GM18499 (cell line): ENCODE results near the gene TRAF7.
"Not testable (repeated sequence)": the region's sequence is repeated elsewhere in the genome, so short reads cannot be mapped to it uniquely, and the experiment has no call there.

Experiments used
- ATAC-seq: cut with Tn5 transposase; IDR thresholded peaks from one replicate; pipeline ENCODE4 v1.9.1; 2021; ENCODE audit warnings: moderate number of reproducible peaks; ENCODE audit not compliant: insufficient read depth, unreplicated experiment

The TRAF7 gene

DNA sequence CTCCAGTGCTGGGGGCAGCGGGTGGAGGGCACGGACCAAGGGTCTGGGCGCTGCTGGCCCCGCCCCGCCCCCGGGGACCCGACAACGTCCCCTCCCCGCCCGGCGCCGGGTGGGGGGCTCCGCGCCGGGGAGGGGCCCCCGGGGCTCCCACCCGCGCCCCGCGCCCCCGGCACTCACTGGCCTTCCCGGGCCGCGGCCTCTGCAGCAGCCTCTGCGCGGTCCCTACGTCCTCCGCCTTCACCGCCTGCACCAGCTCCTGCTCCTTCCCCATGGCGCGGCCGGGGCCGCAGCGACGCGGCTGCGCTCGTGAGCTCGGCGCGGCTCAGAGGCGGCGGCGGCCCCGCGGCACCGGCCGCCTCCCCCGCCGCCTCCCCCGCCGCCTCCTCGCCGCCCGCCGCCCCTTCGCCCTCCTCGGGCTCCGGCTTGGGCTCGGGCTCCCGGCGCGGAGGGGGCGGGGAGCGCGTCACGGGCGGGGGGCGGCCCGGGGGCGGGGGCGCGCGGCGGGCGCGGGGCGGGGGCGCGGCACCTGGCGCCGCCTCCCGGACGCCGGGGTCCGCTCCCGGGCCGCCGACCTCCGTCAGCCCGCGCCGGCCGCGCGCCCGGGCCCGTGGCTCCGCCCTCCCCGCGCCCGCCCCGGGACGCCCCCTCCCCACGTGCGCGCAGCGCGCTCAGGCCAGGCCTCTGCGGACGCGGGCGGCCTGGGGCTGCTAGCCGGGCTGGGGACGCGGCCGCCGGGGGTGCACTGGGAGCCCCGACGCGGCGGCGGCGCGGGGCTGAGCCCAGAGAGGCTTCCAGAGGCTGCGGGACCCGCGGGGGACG, 40.8 kb downstream of the TRAF7 start, which contains the start of gene CASKIN1:
Gene CASKIN1, minus strand, starts transcription at position 444 of the 819 bp plus-strand sequence. Its CDS starts 173 bp downstream, at position 271.
- ATAC-seq = no peak

GRCh38 chr16:2196981-2197511, 41.5 kb downstream of the TRAF7 start:
- no peak for ATAC-seq

GRCh38 chr16:2197765-2198164, 42.2 kb downstream of the TRAF7 start:
- ATAC-seq = no peak

- no peak for ATAC-seq
Measured at GRCh38 chr16:2198283-2198682, 42.7 kb downstream of the TRAF7 start.

DNA sequence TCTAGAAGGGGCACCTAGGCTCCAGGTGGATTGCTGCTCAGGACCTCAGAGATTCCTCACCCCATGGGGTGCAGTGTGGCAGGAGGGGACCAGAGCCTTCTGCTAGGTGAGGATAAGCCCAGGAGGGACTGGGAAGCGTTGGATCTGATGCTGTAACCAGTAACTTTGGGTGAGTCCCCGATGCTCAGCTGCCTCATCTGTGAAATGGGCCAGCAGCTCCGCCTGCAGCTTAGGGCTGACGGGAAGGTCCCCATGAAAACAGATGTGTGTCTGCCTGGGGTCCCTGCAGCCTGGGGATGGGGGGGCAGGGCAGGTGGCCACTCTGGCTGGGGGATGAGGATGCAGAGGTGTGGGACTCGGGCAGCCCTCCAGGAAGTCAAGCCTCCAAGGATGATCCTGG, 43.5 kb downstream of the TRAF7 start:
- ATAC-seq = no peak

GRCh38 chr16:2199621-2200139, 44.1 kb downstream of the TRAF7 start:
- no peak for ATAC-seq

DNA sequence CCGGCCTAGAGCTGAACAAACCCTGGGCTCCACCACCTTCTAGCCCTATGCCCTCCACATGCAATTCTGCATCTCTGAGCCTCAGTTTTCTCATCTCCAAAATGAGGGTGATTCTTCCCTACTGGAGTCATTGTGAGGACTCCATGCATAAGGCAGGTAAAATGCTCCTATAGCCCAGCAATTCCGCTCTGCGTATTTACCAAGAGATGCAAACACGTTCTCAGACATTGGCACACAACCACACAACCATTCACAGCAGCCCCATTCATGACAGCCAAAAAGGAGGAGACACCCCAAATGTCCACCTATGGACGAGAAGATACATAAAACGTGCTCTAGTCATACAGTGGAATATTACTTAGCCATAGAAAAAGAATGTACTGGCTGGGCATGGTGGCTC, 44.7 kb downstream of the TRAF7 start:
- no peak for ATAC-seq

DNA sequence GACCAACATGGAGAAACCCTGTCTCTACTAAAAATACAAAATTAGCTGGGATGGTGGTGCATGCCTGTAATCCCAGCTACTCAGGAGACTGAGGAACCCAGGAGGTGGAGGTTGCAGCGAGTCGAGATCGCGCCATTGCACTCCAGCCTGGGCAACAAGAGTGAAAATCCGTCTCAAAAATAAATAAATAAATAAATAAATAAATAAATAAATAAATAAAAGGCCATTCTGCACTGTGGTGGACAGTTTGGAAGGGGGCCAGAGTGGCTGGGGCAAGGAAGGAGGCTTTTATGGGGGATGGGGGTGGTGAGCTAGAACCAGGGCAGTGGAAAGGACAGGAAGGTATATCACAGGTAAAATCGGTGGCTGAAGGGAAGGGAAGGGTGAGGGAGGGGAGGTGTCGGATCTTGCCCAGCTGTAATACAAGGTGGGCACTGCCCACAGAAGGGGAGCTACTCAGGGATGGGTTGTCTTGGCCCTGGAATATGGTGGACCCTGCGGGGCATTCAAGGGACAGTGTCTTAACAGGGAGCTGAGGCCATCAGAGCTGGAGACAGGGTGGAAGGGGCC, 47.6 kb downstream of the TRAF7 start:
- not testable (repeated sequence) for ATAC-seq

DNA sequence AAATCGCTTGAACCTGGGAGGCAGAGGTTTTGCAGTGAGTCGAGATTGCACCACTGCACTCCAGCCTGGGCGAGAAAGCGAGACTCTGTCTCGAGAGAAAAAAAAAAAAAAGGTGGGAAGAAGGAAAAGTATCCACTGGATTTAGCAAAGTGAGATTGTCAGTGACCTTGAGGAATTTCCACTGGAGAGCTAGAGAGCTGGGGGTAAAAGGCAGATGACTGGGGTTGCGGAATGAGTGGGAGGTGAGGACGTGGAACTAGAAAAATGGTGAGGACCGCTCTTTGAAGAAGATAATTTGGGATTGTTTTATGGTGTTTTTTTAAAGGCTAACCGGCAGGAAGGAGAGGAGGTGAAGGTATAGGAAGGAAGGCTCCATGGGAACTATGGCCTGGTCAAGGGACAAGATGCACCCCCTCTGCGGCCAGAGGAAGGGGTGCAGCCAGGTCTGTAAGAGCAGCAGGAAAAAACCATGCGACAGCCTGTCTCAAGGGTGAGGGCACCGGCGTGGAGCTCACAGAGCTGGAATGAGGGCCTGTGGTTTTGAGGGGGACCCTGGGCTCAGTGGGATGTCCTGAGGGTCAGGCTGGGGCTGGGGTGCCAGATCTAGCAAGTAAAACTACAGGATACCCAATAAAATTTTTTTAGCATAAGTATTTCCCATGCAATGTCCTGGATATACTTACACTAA, 49.0 kb downstream of the TRAF7 start:
- ATAC-seq = no peak

DNA sequence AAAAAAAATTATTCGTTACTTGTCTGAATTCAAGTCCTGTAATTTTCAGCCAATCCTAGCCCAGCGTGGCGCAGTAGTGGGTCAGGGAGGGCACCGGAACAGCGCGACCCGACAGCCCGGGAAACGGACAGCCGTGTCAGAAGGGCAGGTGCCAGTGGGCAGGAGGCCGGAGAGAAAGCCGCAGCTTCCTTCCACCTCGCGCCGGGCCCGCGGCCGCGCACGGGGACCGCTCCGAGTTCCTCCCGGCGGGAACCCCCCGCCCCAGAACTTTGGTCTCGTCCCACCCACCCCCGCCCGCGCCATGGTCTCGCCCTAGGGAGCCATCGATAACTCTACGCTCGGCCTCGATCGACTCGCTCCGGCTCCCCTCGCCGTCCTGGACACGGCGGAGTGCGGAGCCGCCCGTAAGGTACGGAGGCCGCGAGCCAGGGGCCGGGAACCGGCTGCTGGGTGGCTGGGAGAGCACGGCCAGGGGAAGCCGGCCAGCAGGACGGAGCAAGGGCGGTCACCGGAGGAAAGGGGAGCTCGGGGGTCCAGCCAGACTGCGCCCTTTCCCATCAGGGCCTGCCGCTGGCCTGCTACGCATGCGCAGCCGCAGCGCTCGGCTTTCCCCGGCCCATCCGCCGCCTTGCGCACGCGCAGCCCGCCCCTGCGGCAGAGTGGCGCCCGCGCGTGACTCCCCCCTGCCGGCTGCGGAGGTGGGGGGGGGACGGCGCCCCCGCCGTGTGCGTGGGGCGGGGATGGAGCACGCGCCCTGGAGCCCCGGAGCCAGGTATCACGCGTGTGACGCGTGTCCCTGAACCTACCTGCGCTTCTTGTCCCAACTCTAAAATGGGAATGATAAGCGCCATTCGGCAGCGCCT, 49.8 kb downstream of the TRAF7 start, which contains the start of gene MLST8:
Gene MLST8, plus strand, starts transcription at position 351 of the 863 bp plus-strand sequence. CDS start 632 bp downstream, outside the sequence.
- peak; percentile 45 for ATAC-seq

- no peak for ATAC-seq
Measured at GRCh38 chr16:2205967-2206313, 50.4 kb downstream of the TRAF7 start.

- no peak for ATAC-seq
Measured at GRCh38 chr16:2206420-2206779, 50.8 kb downstream of the TRAF7 start.

GRCh38 chr16:2206780-2207433, 51.3 kb downstream of the TRAF7 start:
- ATAC-seq = no peak

GRCh38 chr16:2207872-2208271, 52.3 kb downstream of the TRAF7 start:
- no peak for ATAC-seq

DNA sequence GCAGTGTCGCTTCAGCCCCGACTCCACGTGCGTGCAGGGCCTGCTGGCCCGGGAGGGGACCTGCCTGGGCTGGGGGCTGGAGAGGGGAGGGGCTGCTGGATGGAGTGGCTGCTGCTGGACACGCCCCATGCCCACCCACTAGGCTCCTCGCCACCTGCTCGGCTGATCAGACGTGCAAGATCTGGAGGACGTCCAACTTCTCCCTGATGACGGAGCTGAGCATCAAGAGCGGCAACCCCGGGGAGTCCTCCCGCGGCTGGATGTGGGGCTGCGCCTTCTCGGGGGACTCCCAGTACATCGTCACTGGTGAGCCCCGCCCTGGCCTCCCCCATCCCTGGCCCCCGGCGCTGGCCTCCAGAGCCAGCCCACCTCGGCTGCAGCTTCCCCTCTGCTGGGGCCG, 52.7 kb downstream of the TRAF7 start:
- no peak for ATAC-seq

DNA sequence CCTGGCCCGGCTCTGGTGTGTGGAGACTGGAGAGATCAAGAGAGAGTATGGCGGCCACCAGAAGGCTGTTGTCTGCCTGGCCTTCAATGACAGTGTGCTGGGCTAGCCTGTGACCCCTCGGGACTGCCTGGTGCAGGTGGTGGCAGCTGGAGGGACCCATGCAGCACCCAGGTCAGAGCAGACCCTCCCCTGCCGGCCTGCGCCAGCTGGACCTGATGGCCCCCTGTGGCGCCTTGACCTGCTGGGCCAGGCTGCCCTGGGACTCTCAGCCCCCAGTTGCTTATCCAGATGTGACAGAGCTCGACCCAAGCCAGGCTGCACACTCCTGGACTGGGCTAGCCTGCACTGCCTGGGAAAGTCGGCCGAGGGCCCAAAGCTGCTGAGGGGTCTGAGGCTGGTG, 53.2 kb downstream of the TRAF7 start:
- ATAC-seq = no peak

DNA sequence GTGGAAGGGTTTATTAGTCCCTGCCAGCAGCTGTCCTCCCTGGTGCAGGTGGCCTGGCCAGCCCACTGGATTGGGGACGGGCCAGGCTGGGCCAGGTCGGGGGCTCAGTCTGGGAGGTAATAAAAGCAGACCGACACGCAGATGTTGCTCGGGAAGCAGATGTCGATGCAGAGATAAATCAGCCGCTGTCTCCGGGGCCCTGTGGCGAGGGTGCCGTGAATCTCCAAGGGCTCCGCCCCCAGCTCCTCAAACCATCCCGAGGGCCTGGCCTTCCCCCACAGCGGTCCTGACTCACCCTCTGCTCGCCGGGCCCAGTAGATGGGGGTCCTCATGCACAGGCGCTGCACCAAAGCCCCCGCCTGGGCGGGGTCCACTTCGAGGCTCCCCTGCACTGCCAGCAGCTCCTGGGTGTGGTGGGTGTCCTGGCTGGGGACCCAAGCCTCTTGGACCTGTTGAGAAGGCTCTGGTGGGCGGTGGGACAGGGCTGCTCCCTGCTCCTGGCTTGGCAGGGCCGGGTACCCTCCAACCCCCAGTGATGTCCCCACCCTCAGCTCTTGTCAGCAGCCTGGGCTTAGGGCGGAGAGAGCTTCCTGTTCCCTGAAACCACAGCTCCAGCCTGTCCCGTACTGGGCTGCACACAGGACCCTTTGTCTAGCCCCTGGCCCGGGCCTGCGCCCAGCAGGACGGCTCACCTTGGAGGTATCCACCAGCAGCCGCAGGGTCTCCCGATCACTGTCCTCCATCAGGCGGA, 53.9 kb downstream of the TRAF7 start:
- ATAC-seq = no peak

GRCh38 chr16:2210009-2210332, 54.4 kb downstream of the TRAF7 start:
- ATAC-seq = no peak
